Fibroblast of skin of scalp (primary cell): ENCODE data around the gene SCCPDH.
A peak's percentile ranks its signal among the peaks of the same experiment; 100 is the strongest.
"Not testable (repeated sequence)": the region's sequence is repeated elsewhere in the genome, so short reads cannot be mapped to it uniquely, and the experiment has no call there.

Experiments used
- DNase-seq: peaks from one replicate; pipeline ENCODE4 v3.0.0-alpha.2; 2013

The SCCPDH gene

DNA sequence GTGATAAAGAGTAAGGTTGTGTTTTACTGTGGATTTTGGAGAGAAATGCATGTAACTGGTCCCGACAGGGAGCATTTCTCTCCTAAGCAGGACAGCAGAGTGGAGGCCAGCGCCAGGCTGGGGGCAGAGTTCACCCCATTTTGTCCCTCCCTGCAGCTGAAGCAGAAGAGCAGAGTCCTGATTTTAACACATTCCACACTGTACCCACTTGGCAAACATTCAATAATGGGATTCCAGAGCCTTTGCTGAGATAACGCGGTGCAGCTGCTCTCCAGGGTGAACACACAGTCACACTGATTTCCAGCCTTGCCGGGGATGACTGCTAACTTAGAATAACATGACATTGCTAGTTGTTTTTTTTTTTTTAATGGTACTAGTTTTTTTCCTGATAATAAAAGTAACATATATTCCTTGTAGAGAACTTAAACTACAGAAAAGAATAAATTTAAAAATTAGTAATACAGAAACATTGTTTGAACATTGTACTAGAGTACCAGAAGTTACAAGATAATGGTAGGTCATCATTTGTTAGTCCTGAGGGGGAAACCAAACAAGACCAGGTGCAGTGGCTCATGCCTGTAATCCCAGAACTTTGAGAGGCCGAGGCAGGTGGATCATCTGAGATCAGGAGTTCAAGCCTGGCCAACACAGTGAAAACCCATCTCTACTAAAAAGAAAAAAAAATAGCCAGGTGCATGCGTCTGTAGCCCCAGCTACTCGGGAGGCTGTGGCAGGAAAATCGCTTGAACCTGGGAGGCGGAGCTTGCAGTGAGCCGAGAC is 77.2 kb downstream of the SCCPDH start:
- DNase-seq, result peak; percentile 26

DNA sequence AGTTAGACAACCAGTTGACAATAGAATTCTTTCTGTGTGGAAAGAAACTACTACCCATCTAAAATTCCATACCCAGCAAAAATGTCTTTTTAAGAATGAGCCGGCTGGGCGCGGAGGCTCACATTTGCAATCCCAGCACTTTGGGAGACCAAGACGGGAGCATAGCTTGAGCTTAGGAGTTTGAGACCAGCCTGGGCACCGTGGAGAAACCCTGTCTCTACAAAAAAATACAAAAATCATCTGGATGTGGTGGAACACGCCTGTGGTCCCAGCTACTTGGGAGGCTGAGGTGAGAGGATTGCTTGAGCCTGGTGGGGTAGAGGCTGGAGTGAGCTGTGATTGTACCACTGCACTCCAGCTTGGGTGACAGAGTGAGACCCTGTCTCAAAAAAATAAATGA is 79.2 kb downstream of the SCCPDH start:
- DNase-seq, result no peak

- DNase-seq, result no peak
These were observed 79.7 kb downstream of the SCCPDH start for GRCh38 chr1:246803883-246804282.

GRCh38 chr1:246805135-246805716 is 81.0 kb downstream of the SCCPDH start:
- no peak for DNase-seq

GRCh38 chr1:246809473-246809872 is 85.3 kb downstream of the SCCPDH start:
- no peak for DNase-seq

- DNase-seq, result no peak
These were observed 87.8 kb downstream of the SCCPDH start for GRCh38 chr1:246811985-246812384.

DNA sequence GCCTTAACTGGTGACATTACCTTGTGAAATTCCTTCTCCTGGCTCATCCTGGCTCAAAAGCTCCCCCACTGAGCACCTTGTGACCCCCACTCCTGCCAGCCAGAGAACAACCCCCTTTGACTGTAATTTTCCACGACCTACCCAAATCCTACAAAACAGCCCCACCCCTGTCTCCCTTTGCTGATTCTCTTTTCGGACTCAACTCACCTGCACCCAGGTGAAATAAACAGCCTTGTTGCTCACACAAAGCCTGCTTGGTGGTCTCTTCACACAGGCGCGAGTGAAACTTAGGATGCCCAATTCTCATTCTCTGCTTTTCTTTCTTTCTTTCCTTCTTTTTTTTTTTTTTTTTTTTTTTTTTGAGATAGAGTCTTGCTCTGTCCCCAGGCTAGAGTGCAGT is 89.1 kb downstream of the SCCPDH start:
- not testable (repeated sequence) for DNase-seq

DNA sequence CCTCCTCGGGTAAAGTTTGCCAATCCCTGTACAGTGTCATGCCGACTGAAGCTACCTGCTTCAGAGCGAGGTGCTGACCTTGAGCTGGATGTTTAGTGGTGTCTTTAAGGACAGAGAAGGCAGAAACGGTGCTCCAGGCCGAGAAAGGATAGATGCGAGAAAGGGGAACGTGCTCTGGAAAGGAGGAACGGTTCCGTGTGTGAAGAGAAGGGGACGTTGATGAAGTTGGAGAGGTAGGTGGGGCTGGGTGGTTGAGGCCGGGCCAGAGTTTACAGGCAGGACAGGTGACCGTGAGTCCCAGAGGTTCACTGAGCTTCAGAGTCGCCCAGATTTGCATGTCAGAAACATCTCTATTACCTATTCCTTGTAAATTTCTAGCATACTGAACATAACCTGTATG is 90.7 kb downstream of the SCCPDH start:
- DNase-seq, result no peak

DNA sequence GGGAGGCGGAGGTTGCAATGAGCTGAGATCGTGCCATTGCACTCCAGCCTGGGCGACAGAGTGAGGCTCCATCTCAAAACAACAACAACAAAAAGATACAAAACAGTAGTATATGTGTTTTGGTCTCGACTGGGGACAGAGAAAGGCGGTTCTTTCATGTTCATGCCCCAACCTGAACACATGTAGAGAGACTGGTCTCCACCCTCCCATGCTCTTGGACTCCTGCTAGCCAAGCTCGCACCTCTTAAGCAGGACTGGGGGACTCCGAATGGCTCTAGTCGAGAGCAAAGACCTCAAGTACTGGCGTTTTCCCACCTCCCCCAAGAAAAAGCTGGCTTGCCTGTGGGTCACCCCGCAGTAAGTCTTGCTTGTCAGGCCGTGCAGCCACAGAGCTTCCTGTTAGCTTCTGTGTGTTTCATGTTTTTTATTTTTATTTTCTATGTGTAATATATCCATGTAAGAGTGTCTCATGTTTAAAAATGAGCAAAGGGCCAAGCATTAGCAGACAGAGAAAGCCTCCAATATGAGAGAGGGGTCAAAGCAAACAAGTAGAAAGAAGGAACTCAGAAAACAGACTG is 91.6 kb downstream of the SCCPDH start:
- DNase-seq, result no peak
